GM03348 (cell line): ENCODE data around the gene FMNL2.

Source experiments
- DNase-seq: peaks from one replicate; pipeline ENCODE4 v3.0.0; 2012; ENCODE audit warnings: low spot score

Gene FMNL2

DNA sequence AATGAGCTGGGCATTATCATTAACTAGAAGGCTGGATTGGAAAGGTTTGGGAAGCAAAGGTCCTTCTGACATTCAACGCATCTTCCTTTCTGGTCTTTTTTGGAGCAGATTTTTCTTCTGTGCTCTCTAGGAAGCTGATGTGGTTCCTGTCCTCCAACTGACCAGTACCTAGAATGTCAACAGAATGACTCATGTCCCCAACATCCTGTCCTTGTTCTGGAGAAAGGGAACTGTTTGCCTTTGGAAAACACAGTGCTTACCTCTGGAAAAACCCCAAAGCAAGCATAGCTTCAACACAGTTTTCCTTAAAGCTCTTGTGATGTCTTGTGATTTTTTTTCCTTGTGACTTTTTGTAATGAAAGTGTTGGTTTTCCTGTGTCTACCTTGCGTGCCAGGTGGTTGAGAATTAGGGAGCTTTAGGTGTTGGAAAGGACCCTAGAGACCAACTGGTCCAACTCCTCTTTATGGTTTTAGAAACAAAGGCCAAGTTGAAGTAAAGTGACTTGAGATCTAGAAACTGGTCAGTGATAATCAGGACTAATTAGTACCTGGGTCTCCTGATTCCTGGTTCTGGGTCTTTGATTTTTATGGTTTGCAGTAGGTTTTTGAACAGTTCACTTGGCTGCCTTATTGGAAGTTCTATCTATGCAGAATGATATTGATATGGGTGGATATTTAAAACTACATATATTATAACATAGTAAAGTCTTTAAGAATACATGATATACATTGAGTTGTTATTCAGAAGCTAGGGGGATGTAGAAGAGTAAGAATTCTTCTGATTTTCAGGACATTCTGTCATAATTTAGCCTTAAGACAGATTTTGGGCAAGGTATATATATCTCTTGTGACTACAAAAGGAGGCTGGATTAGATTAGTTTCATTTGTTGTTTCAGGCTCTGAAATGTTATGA, 70.5 kb downstream of the FMNL2 start:
- DNase-seq = no peak

DNA sequence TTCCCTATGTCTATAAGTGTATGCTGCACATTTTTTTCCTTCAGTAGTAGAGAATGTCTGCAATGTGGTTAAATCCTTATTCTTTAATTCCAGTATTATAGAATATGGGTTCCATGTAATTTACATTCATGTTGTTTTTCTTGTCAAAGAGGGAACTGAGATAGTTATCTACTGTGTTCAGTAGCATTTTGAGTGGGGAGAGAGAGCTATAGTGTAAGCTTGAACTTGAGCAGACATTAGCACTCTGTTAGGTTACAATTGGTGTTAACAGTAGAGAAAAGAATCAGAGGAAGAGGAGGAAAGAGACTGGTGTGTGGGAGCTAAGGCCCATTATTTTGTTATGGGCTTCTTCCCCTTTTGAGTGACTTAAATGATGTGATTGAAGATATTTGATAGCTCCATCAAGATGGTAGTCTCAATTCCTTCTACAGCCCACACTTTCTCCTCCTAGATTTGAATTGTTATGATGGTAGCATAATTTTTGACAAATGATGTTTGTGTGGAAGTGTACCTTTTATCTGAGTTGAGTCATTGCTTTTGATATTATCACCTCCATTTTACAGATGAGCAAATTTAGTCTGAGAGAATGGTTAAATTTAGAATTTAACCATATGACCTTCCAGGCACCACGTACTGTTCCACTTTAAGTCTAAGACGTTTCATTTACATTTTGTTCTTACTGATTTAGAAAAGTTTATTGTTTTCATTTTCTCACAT, 71.3 kb downstream of the FMNL2 start:
- DNase-seq = no peak

DNA sequence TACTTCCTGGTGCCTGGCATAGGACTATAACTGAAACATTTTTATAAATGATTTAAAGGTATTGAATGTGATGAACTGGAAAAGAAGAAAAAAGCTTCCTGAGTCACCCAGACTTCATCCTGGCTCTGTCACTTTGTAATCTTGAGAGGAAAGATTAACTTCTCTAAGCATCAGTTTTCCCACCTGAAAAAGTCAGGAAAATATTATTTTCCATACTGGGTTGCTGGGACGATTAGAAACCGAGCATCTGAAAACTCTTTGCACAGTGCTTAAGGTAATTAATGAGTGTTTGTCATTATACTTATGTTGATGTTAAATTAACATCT, 71.8 kb downstream of the FMNL2 start:
- DNase-seq = no peak

DNA sequence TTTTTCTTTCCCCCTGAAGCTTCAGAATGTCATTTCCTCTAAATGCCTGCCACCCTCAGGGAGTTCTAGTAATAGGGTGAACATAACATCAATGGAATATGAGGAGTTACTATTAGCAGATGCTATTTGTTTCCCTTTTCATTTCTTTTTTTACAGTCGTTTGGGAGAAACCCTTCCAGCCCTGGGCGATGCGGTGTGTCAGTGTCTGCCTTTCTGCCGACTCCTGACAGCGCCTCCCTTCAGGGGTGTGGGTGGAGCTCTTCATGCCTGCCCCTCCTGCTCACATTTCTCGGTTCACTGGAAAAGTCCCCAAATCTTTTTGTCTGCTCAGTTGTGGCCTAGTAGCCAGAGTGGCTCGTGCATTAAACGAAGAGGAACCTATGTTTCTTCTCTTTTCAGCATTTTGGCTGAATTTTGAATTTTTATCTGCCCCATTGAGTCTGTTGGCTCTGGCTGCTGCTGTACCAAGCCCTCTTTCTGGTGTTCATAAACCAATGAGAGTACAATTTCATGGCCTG, 72.3 kb downstream of the FMNL2 start:
- DNase-seq = peak; percentile 81

DNA sequence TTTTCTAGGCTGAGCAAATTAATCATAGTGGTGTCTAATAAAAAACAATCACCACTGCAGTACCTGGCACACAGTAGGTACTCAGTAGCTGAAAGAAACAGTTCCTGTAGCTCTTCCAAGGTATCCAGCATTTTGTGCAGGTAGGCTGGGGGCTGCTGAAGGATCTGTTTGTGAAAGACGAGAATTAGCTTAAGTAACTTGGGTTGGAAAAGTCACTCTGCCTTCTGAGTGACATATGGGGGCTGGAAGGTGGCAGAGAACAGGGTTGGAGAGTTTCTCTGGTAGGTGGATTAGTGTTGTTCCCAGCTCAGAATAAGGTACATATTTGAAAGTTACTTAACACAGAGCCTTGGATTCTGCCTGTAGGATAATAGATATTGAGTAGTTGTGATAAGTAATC, 72.8 kb downstream of the FMNL2 start:
- DNase-seq = no peak

DNA sequence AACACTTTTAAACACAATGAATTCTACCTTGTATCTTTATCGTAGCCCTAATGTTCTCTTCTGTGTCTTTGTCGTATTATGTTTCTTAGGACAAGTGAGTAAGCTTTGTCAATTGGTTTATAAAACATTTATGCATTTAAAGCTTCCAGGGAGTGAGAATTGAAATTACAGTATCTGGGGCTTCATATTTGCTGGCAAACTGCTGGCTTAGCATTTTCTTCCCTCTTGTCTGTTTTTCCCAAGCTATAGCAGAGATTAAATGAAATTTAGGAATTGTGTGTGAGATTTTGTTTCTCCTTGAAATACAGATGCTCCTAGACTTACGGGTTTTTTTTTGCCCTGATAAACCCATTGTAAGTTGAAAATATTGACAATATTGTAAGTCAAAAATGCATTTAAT, 73.3 kb downstream of the FMNL2 start:
- DNase-seq = no peak

DNA sequence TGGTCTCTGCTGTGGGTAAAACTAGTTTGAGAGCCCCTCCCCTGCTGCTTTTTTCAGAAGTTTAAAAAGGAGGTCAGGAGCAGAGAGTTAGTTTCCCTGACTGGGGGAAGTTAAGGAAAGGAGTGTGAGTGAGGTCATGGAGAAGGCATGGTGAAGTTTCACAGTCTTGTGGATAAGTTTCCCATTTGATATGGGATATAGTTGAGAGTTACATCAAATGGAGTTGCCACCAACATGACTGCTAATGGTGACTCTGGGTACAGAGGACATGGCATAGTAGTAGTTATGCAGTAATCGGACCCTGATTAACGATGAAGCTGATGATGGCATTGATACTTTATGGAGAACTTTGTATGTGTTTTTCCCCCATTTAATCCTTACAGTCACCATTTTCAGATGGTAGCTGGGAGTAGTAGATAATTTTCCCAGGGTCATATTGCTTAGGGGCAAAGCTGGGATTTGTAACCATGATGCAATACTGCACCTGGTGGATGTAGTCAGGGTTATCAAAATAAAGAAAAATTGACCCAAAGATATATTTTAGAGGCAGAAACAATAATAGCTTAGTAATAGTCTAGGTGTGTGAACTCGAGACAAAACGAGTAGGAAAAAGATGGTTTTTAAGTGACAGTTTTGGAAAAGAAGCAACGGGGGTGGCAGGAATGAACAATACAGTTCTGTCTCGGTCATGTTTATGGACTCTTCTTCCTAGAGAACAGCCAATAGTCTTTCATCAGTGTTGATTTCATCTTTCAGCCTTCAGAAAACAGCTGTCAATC, 74.6 kb downstream of the FMNL2 start:
- no peak for DNase-seq

DNA sequence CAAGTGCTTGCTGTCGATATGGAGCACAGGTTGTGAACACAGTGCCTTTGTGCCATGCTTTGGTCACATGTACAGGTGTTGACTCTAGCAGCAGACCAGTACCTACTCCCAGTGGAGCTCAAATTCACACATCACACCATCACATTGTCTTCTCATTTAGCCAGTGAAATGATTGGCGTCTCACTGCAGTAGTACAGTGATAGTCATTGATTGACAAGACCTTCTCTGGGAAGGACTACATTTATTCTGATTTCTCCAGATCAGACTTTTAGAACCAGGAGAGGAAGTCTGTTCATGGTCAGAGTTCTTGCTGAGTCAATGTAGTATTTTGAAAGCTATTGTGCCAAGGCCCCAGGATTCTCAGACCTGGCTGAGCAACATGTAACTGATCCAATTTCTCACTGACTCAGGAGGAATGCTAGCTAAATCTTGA, 75.2 kb downstream of the FMNL2 start:
- peak; percentile 41 for DNase-seq

DNA sequence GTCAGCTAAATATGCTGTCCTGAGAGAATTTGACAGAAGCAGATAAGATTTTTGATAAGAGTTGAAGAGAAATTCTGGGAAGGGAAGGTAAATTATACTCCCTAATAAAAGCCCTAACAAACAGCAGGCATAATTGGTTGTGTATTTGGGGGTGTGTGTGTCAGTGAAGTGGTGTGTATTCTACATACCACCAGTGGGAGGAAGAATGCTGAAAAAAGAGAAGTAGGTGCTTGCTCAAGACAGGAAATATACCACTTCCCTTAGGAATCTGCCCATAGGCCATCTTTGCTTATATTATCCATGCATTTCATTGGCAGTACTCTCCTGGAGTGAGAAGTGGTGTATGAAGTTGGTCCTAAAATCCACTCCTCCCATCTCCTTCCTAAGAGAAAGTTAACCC, 76.2 kb downstream of the FMNL2 start:
- DNase-seq = no peak

DNA sequence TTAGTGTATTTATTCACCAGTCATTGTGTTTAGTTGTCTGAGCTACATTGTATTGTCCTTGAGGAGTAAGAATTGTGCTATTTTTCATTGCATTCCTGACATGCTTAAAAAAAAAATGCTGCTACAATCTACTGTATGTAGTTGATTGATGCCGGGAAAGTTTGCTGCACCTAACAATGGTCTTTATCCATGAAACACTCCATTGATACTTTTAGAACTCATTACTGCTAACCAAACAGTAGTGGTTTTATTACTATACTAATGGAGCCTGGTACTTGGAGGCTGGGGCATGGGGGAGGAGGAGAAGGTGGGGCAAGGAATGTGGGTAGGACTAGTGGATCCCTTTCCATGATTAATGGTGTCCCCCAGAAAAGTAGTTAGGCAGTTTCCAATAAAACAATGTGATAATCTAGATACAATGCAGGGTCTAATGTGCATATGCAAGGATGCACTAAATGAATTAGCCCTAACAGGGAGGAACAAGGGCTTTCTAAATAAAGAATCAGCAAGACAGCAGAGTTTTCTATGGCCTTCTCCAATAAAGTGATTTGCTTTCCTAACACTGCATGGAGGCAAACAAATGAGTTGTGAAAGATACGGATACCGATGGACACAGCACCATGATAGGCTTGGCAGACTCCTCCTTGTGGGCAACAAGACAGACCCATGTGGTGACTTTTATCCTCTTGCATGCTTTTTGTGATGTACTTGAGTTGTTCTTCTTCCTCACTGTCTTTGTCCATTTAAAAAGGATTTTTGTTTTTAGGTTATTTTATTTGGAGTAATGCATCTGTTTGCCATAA, 78.5 kb downstream of the FMNL2 start:
- DNase-seq = no peak

DNA sequence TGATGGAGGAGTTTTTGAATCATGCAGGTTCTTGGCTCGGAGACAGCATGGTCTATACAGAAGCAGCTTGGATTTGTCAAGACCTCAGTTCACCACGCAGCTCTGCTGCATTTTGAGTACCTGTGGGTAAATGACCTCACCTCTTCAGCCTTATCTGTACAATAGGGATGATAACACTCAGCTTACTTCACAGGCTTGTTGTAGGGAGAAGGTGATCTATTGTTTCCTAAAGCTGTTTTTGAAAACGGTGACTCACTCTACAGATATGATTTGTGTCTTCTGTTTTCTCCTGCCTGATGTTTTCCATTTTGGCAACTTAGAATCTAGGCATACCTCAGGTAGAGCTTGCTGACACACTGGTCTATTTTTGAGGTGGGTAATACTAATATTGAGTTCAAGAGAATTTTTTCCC, 80.3 kb downstream of the FMNL2 start:
- DNase-seq = no peak

DNA sequence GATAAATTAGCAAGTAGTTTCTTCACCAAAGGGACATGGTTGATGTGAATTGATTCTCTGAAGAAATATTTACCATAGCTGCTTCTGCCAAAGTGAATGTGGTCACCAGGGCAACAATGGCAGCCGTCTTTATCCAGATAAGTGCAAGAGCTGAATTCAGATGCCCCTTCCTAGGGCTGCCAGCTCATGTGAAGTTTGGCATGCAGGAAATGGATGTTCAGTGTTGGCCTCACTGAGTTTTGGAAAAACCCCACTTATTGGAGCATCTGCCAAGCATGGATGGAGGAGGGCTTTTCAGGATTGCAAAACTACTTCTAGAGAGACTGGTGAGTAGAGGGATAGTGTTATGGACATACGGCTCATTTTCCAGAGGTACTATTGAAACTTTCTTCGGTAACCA, 80.8 kb downstream of the FMNL2 start:
- no peak for DNase-seq

DNA sequence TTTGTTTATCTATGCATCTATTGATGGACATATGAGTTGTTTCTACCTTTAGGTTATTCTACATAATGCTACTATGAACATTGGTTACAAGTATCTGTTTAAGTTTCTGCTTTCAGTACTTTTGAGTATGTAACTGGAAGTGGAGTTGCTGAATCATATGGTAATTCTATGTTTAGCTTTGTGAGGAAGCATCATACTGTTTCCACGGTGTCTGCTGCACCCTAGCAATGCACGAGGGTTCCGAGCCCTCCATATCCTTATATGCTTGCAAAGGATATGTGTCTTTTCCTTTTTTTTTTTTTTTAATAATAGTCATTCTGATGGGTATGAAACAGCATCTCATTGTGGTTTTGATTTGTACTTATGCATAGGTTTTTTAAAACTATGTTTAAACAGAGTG, 83.7 kb downstream of the FMNL2 start:
- DNase-seq = no peak

DNA sequence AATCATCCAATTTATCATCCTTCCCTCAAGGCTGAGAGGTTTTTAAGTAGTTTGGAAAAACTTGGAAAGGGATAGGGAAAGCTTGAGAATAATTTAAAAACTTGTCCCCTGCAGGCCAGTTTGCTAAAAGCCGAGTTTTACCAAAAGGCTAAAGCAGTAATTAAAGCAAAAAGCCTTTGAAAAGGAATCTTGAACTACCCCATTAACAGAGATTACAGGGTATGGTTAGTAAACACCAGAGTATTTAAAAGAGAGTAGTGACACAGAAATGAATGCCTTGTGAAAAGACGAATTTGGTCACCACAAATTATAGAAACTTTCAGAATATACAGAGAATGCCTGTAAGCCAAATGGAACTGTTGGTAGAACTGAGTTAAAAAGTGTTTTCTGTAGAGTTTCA, 85.0 kb downstream of the FMNL2 start:
- no peak for DNase-seq

DNA sequence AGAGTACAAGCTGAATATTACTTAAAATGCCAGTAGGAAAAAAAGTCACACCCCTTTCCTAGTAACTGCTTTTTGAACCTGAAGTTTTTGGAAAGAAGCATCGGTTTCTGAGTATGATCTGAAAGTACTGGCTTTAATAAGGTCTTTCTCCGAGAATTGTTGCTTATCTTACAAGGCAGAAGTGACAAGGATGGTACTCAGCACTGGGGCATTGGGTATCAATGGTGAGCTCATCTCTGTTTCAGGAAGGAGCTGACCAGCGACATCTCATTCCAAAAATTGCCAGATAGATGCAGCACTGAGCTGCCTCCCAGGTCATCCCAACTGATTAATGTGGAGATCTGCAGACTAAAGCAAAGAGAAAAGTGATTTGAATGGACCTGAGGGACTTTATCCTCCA, 85.4 kb downstream of the FMNL2 start:
- DNase-seq = no peak

DNA sequence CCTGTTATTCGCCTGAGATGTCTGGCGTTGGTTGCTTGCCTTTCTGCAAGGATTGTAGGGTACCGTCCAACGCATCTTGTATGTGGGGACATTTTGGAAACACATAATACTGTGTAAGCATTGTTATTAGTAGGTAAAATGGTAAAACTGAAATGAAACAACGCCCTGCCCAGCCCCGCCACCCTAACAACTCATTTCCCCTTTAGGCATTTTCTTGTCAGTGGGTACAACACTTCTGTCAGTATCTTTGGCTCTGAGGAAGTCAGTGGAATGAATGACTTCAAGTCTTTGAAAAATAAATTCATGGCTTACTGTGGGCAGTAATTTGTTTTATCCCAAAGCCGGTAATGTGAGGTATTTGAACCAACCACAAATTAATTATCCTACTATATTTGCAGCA, 86.0 kb downstream of the FMNL2 start:
- no peak for DNase-seq

DNA sequence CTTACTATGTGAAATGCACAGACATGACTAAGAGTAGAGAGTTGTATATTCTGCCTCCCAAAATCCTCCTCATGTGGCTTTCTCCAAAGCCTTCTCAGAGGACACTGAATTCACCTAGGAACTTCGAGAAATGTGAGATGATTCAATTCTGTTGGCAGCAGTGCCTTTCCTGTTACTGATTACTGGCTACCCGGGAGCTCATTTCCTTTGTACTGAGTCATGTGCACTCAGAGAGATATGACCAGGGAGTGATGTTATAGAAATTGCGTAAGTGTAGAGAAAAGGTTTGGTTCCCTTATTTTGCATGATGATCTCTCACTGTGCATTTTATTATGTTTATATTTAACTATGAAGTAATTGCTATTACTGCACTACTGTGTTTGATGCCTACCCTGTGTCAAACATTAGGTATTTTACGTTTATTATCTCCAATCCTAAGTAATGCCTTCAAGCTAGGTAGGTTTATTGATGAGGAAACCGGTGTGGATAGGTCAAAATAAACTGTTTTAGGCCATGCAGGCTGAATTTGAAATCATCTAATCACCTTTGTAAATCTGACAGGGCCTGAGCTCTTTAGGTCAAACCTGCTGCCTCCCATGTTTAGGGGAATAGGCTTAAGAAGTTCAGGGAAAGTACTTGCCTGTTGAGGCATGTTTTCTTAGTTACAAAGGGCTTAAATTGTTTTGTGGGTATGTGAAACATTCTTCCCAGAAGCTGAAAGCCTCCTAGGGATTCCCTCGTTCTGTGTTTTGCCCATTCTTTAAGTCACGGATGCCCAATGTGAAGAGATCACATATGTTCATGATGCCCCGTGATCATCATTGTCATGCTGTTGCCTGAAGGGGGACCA, 86.8 kb downstream of the FMNL2 start:
- peak; percentile 85 for DNase-seq

DNA sequence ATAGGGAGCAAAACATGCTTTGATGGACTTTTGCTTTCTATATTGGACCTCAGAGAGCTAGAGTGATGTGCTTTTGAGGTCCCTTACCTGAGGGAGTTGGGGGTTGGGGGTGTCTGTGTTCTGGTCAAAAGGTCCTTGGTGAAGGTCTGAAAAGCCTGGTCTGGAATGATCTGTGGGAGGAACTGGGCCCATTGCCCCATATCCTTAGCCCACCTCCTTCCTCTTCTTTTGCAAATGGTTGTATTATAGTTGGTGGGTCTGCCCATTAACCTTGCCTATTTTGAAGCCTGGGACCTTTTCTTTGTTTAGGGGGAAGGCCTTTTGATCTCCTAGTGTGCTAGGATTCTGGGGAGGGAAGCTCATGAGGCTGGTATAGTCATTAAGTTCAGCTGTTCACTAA, 88.7 kb downstream of the FMNL2 start:
- DNase-seq = no peak

DNA sequence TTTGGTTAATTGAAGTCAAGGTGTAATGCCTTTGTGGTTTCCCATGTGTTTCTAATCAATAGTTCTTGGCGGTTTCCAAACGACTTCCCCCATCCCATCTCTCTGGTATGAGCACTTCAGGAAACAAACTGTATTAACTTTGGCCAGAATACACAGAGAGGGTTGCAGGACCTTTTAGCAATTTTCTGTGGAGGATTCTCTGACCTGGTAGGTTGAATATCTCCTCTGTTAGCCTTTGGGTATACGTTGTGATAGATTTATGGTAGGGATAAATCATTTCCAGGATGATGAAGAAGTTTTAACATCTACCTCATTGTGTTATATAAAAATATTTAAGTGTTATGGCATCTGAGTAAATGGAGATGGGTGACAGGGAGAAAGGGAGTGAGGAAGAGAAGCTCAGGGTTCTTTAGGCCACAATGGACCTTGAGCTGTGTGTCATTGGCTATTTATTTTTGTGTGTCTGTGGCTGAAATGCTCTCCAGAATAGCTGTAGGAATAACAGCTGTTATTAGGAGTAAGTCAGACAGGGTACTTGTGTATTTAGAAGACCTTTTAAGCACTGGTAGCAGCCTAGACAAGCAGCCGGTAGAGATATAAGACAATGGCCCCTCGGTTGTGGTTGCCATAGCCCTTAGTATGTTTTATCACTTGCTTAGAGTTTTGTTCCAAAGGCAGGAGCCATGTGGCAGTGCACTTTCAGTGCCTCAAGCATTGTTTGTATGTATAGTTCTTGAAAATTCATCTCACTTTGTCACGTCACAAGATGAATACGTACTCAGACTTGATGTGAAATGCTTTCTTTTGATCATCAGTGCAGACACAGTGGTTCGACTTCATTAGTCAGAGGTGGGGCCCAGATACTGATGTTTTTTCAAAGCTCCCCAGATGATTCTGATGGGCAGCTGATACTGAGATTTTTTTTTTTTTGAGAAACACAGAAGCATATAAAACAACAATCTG, 91.1 kb downstream of the FMNL2 start:
- DNase-seq = no peak

DNA sequence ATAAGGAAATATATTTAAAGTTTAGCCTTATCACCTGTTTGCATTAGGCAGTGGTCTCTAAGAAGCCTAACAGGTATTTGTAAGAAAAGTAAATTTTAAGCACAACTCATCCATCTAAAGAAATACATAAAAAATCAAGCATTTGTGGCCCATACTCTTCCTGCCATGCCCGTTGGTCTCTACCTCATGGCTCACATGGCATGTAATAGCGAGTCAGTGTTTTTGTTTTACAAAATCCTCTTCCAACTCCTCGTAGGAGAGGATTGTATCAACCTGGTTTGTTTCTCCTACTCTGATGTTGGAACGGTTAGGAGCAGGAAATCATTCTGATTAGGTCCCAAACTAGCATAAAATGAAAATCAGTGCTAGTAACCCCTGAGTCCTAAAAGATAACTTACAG, 91.8 kb downstream of the FMNL2 start:
- no peak for DNase-seq
